Heart left ventricle (tissue), 13 donors: Measurements from ENCODE around the gene PARD3.

Experiments
- CTCF ChIP-seq, 12 donors: fragments of 200-600 bp; sonication (generic) in 4 of 12; IDR thresholded peaks; one replicate each; pipeline versions ENCODE4 v1.5.0 to v1.8.0; 2018 to 2022; ENCODE audit warnings: antibody characterized with exemption in 12 of 12, mild to moderate bottlenecking in 5 of 12
- POLR2A ChIP-seq, 2 donors: fragments of 450-650 bp; IDR thresholded peaks; one replicate each; pipeline ENCODE4 v1.6.1; 2017; ENCODE audit warnings: antibody characterized with exemption in 2 of 2, mild to moderate bottlenecking in 2 of 2, moderate library complexity in 2 of 2
- donor health status: ischemic (EF 13 %, LVEDD 7.1; RV severe dilation, severe dysfunction).
- donor health status: DM: no; HTN: yes; CAD: no.
- donor health status: DM: no; HTN: no; CAD: no.
- donor health status: ischemic (EF 25% LVEDD 6.9; RV normal size, moderate dysfunction).
- donor health status: ischemic (EF 25% LVEDD 5.7; RV mildly dilated, moderate dysfunction).
- donor health status: ischemic (EF 35%, LVEDD 5.7; RV mildly dilated, moderate dysfunction).
- donor health status: nonischemic (EF 11% LVEDD 7.7; RV severe dilation, severe dysfunction).
- donor health status: DM: yes; HTN: yes; CAD: no.
- donor health status: PGD.
- donor health status: ischemic (EF 29% LVEDD 5.4; RV normal size, mild dysfunction).
- donor health status: nonischemic (EF 23%, LVEDD 6.1; RV moderate dilation, normal function).

DNA sequence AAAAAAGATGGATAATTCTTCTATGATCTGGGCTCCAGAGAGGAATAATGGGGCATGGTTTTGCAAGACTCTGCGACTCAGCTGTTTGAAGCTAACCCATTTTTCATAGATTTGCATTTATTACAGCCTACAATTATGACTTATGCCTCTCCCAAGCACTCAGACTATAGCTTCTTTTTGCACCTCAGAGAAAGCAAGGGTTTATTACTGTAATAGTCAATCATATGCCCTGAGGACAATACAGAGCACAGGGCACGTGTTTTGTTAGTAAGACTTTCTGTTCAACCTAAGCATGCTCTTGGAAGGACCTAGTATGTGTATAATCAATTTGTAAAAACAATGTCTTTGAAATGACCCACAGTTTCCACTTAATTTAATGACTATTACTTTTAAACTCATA is 221.2 kb downstream of the PARD3 start:
- no peak for TF ChIP-seq CTCF (IDR thresholded peaks at IDR 0.05)
- TF ChIP-seq POLR2A (IDR thresholded peaks at IDR 0.05), result no peak
